ENCODE measurements around the gene OIT3. TPM values are rescaled to one million over a fixed set of nuclear protein-coding genes. Genes with fewer than 3 reads are reported as not detected.
"Not testable (repeated sequence)": the region's sequence is repeated elsewhere in the genome, so short reads cannot be mapped to it uniquely, and the experiment has no call there.

OIT3 gene
- total RNA-seq, 1 experiment from 2014 or later = 0.10 TPM

GRCh38 chr10:72886621-72887020 lies 6.9 kb upstream of the OIT3 start:
- Histone ChIP-seq H3K4me3 (ENCODE audit: insufficient read depth, low read depth, low read length) (no peak overlapping the region), H3K27me3 (ENCODE audit: control insufficient read depth, insufficient read depth, low read length) (no peaks in the 10 kb centered on the region), H3K36me3 (replicated peaks; ENCODE audit: control insufficient read depth, insufficient read depth, low read length) (no peaks in the 10 kb centered on the region; the same call in none of the 2 replicates)
- DNase-seq = no peak

GRCh38 chr10:72887043-72887442 lies 6.5 kb upstream of the OIT3 start:
- Histone ChIP-seq H3K4me3 (ENCODE audit: insufficient read depth, low read depth, low read length) (no peak overlapping the region), H3K27me3 (ENCODE audit: control insufficient read depth, insufficient read depth, low read length) (no peaks in the 10 kb centered on the region), H3K36me3 (replicated peaks; ENCODE audit: control insufficient read depth, insufficient read depth, low read length) (no peaks in the 10 kb centered on the region; the same call in none of the 2 replicates)
- DNase-seq = peak; percentile 40

GRCh38 chr10:72888151-72888638 lies 5.3 kb upstream of the OIT3 start:
- DNase-seq = no peak
- Histone ChIP-seq H3K27me3 (ENCODE audit: control insufficient read depth, insufficient read depth, low read length) (no peaks in the 10 kb centered on the region), H3K4me3 (ENCODE audit: insufficient read depth, low read depth, low read length) (no peak overlapping the region), H3K36me3 (replicated peaks; ENCODE audit: control insufficient read depth, insufficient read depth, low read length) (no peaks in the 10 kb centered on the region; the same call in none of the 2 replicates)

GRCh38 chr10:72889391-72889831 lies 4.1 kb upstream of the OIT3 start:
- no peak overlapping the region for H3K4me3 ChIP-seq (ENCODE audit: insufficient read depth, low read depth, low read length)

GRCh38 chr10:72890086-72890485 lies 3.5 kb upstream of the OIT3 start:
- H3K27me3 ChIP-seq (ENCODE audit: control insufficient read depth, insufficient read depth, low read length) = no peaks in the 10 kb centered on the region
- no peaks in the 10 kb centered on the region; the same call in none of the 2 replicates for H3K36me3 ChIP-seq (replicated peaks; ENCODE audit: control insufficient read depth, insufficient read depth, low read length)
- no peak for DNase-seq
- H3K4me3 ChIP-seq (ENCODE audit: insufficient read depth, low read depth, low read length) = no peak overlapping the region

More at GRCh38 chr10:72889391-72889831, 4.1 kb upstream of the OIT3 start:
- no peak for DNase-seq
- H3K36me3 ChIP-seq (replicated peaks; ENCODE audit: control insufficient read depth, insufficient read depth, low read length) = no peaks in the 10 kb centered on the region; the same call in none of the 2 replicates
- no peaks in the 10 kb centered on the region for H3K27me3 ChIP-seq (ENCODE audit: control insufficient read depth, insufficient read depth, low read length)

GRCh38 chr10:72895236-72895850 lies 1.8 kb downstream of the OIT3 start:
- Histone ChIP-seq H3K4me3 (ENCODE audit: insufficient read depth, low read depth, low read length) (no peak overlapping the region), H3K36me3 (replicated peaks; ENCODE audit: control insufficient read depth, insufficient read depth, low read length) (no peaks in the 10 kb centered on the region), H3K27me3 (ENCODE audit: control insufficient read depth, insufficient read depth, low read length) (no peaks in the 10 kb centered on the region)
- no peak for DNase-seq

GRCh38 chr10:72898616-72899015 lies 5.1 kb downstream of the OIT3 start:
- no peak for DNase-seq
- Histone ChIP-seq H3K36me3 (replicated peaks; ENCODE audit: control insufficient read depth, insufficient read depth, low read length) (no peaks in the 10 kb centered on the region), H3K4me3 (ENCODE audit: insufficient read depth, low read depth, low read length) (no peak overlapping the region), H3K27me3 (ENCODE audit: control insufficient read depth, insufficient read depth, low read length) (no peaks in the 10 kb centered on the region)

- no peaks in the 10 kb centered on the region for H3K27me3 ChIP-seq (ENCODE audit: control insufficient read depth, insufficient read depth, low read length)
- DNase-seq = no peak
- H3K36me3 ChIP-seq (replicated peaks; ENCODE audit: control insufficient read depth, insufficient read depth, low read length) = no peaks in the 10 kb centered on the region
- H3K4me3 ChIP-seq (ENCODE audit: insufficient read depth, low read depth, low read length) = no peak overlapping the region
Observed at GRCh38 chr10:72899545-72899944, 6.0 kb downstream of the OIT3 start.

- DNase-seq; H3K27me3 ChIP-seq (ENCODE audit: control insufficient read depth, insufficient read depth, low read length); H3K36me3 ChIP-seq (replicated peaks; ENCODE audit: control insufficient read depth, insufficient read depth, low read length); H3K4me3 ChIP-seq (ENCODE audit: insufficient read depth, low read depth, low read length): not testable (repeated sequence)
Observed at GRCh38 chr10:72903941-72904446, 10.5 kb downstream of the OIT3 start.

GRCh38 chr10:72904806-72905205 lies 11.3 kb downstream of the OIT3 start:
- no peak overlapping the region for H3K4me3 ChIP-seq (ENCODE audit: insufficient read depth, low read depth, low read length)
- H3K27me3 ChIP-seq (ENCODE audit: control insufficient read depth, insufficient read depth, low read length) = no peaks in the 10 kb centered on the region
- no peaks in the 10 kb centered on the region for H3K36me3 ChIP-seq (replicated peaks; ENCODE audit: control insufficient read depth, insufficient read depth, low read length)
- no peak for DNase-seq

GRCh38 chr10:72906446-72906845 lies 12.9 kb downstream of the OIT3 start:
- no peaks in the 10 kb centered on the region for H3K27me3 ChIP-seq (ENCODE audit: control insufficient read depth, insufficient read depth, low read length)
- H3K4me3 ChIP-seq (ENCODE audit: insufficient read depth, low read depth, low read length) = no peak overlapping the region
- DNase-seq = no peak
- H3K36me3 ChIP-seq (replicated peaks; ENCODE audit: control insufficient read depth, insufficient read depth, low read length) = no peaks in the 10 kb centered on the region

GRCh38 chr10:72910705-72911104 lies 17.2 kb downstream of the OIT3 start:
- no peaks in the 10 kb centered on the region for H3K27me3 ChIP-seq (ENCODE audit: control insufficient read depth, insufficient read depth, low read length)
- no peaks in the 10 kb centered on the region for H3K36me3 ChIP-seq (replicated peaks; ENCODE audit: control insufficient read depth, insufficient read depth, low read length)
- no peak for DNase-seq
- H3K4me3 ChIP-seq (ENCODE audit: insufficient read depth, low read depth, low read length) = no peak overlapping the region

- Histone ChIP-seq H3K4me3 (ENCODE audit: insufficient read depth, low read depth, low read length) (no peak overlapping the region), H3K27me3 (ENCODE audit: control insufficient read depth, insufficient read depth, low read length) (no peaks in the 10 kb centered on the region)
- DNase-seq = no peak
Observed at GRCh38 chr10:72911758-72912157, 18.2 kb downstream of the OIT3 start.

GRCh38 chr10:72912736-72913135 lies 19.2 kb downstream of the OIT3 start:
- Histone ChIP-seq H3K36me3 (replicated peaks; ENCODE audit: control insufficient read depth, insufficient read depth, low read length) (no peaks in the 10 kb centered on the region), H3K4me3 (ENCODE audit: insufficient read depth, low read depth, low read length) (no peak overlapping the region), H3K27me3 (ENCODE audit: control insufficient read depth, insufficient read depth, low read length) (no peaks in the 10 kb centered on the region)
- DNase-seq = no peak

More at GRCh38 chr10:72911758-72912157, 18.2 kb downstream of the OIT3 start:
- H3K36me3 ChIP-seq (replicated peaks; ENCODE audit: control insufficient read depth, insufficient read depth, low read length) = no peaks in the 10 kb centered on the region

- Histone ChIP-seq H3K27me3 (ENCODE audit: control insufficient read depth, insufficient read depth, low read length) (no peaks in the 10 kb centered on the region), H3K4me3 (ENCODE audit: insufficient read depth, low read depth, low read length) (no peak overlapping the region), H3K36me3 (replicated peaks; ENCODE audit: control insufficient read depth, insufficient read depth, low read length) (no peaks in the 10 kb centered on the region)
- DNase-seq = no peak
Observed at GRCh38 chr10:72913287-72913686, 19.7 kb downstream of the OIT3 start.

Data from H7 (cell line).